NCI-H1105 treated with DMSO at 0.1 percent for 48 hours (cell line): ENCODE data around the gene FOSB.

ENCODE experiments used
- DNase-seq: peaks from one replicate; lab custom pipeline; 2025; lab: John Stamatoyannopoulos, UW

Gene FOSB

GRCh38 chr19:45485305-45486077 lies 17.7 kb downstream of the FOSB start:
- DNase-seq, result peak; percentile 95

DNA sequence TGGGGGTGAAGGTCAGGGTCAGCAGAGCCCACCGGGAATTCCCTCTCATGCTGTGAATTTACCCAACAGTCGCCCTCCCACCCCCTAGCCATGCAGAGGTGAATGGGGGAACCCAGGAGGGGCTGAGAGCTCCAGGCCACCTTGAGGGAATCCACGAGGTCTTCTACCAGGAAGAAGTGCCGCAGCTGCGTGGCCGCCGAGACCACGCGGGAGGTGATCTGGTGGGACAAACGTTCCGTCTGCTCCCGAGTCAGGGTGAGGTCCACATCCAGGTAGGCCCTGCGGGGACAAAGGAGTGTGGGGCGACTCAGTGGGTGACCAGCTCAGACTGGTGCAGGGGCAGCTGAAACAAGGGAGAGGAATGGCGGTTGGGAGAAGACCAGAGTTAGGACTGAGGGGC lies 20.9 kb downstream of the FOSB start:
- DNase-seq, result no peak

DNA sequence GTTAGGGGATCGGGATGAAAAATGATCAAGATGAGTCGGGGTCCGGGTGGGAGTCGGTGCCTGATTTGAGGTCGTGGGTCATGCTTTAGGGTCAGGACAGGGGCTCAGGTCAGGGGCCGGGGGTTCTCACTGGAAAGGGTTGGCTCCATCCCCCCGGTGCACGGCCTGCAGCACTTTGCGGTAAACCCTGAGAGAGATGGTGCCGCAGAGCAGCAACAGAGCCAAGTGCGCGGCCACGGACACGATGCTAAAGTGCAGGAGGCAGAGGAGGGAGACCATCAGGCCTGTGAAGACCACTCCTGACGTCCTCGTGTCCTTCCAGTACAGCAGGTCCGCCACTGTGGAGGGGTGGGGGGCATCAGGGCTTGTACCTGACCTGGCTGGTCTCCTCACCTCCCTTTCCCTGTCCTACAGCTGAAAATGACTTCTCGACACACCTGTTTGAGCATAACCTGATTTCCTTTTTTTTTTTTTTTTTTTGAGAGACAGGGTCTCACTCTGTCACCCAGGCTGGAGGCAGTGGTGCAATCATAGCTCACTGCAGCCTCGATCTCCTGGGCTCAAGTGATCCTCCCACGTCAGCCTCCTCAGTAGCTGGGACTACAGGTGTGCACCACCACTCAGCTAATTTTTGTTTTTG lies 21.5 kb downstream of the FOSB start:
- DNase-seq, result no peak

DNA sequence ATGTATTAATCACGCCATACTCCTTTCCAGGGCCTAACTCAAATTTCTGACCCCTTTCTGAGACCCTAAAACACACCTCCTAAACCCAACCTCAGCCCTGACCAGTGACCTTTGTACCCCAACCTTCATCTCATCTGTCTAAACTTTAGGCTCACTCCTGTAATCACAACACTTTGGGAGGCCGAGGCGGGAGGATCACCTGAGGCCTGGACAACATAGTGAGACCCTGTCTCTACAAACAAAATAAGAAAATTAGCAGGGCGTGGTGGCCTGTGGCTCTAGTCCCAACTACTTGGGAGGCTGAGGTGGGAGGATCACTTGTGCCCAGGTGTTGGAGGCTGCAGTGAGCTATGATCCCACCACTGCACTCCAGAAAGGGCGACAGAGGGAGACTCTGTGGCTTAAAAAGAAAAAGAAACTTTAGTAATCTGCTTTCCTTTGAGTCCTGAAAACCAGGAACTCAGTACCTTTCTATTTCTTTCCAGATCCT lies 24.4 kb downstream of the FOSB start:
- DNase-seq, result no peak

GRCh38 chr19:45492627-45493470 lies 25.1 kb downstream of the FOSB start:
- DNase-seq, result no peak

- no peak for DNase-seq
Measured at GRCh38 chr19:45494261-45494916, 26.6 kb downstream of the FOSB start.

DNA sequence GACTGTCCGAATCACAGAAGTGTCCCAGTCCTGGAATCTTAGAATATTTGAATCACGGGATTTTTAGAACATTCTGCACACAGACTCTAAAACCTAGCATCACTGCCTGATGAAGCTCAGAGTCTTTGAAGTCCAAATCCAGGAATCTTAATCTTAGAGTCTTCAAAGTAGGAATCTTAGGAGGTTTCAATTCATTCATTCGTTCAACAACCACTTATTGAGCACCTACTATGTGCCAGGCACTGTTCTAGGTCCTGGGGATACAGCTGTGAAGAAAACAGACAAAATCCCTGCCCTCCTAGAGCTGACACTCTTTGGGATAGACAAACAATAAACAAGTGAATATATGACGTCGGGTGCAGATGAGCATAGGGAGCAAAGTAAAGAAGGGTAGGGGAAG lies 27.4 kb downstream of the FOSB start:
- no peak for DNase-seq

DNA sequence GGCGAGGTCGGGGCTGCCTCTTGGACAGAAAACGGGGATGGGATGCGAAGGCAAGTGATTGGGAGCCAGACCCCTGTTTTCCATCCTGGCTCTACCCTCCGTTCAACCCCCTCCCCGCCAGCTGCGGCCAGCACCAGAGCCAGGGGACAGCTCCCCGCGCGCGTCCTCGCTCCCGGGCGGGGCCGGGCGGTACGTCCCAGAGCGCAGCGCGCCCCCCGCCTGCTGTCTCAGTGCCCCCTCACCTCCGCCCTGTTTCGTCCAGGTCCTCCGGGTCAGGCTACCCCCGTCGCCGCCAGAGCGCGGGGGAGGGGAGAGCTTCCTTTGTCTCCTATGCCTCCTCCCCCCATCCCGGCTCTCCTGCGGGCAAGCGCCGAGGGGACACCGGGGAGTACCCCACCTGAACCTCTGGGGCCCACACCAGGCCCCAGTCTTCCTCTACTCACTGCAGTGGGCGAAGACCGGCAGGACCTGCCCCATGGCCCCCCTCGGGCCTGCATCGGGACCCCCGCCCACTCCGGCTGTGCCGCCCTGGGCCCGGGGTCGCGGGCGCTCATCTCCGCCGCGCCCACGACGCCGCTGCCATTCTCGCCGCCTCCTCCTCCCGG lies 28.7 kb downstream of the FOSB start:
- DNase-seq, result peak; percentile 31

GRCh38 chr19:45497791-45498190 lies 30.0 kb downstream of the FOSB start:
- DNase-seq, result no peak

- DNase-seq, result peak; percentile 13
Measured at GRCh38 chr19:45498411-45499195, 30.8 kb downstream of the FOSB start, which contains the start of gene PPM1N. Gene PPM1N (plus strand): TSS chr19:45498443. CDS start chr19:45498473, 30 bp downstream.

DNA sequence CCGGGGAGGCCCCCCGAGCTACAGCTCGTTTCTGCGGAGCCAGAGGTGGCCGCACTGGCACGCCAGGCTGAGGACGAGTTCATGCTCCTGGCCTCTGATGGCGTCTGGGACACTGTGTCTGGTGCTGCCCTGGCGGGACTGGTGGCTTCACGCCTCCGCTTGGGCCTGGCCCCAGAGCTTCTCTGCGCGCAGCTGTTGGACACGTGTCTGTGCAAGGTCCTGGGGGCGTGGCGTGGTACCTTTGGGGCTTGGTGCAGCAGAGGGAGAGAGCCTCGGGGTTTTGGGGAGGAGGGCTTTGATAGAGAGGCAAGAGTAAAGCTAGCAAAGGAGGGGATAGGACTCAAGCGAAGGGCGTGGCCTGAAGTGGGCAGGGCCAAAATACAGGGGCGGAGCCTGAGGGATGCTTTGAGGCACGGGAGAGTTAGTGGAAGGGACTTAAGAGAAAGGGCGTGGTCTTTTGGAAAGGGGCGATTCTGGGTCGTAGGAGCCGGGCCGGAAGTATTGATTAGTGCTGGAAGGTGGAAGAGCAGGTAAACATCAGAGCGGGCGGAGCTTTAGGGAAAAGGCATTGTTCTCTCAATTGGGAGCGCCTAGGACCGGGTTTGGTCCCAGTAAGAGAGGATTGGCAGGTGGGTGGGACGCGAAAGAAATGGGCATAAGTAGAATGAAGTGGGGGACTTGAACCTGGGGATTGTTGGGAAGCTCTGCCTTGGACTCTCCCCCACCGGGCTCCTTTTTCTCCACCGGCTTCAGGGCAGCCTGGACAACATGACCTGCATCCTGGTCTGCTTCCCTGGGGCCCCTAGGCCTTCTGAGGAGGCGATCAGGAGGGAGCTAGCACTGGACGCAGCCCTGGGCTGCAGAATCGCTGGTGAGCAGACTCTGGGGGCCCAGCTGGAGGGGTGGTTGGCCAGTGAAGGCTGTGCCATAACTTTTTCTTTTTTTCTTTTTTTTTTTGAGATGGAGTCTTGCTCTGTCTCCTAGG lies 31.7 kb downstream of the FOSB start:
- DNase-seq, result no peak

DNA sequence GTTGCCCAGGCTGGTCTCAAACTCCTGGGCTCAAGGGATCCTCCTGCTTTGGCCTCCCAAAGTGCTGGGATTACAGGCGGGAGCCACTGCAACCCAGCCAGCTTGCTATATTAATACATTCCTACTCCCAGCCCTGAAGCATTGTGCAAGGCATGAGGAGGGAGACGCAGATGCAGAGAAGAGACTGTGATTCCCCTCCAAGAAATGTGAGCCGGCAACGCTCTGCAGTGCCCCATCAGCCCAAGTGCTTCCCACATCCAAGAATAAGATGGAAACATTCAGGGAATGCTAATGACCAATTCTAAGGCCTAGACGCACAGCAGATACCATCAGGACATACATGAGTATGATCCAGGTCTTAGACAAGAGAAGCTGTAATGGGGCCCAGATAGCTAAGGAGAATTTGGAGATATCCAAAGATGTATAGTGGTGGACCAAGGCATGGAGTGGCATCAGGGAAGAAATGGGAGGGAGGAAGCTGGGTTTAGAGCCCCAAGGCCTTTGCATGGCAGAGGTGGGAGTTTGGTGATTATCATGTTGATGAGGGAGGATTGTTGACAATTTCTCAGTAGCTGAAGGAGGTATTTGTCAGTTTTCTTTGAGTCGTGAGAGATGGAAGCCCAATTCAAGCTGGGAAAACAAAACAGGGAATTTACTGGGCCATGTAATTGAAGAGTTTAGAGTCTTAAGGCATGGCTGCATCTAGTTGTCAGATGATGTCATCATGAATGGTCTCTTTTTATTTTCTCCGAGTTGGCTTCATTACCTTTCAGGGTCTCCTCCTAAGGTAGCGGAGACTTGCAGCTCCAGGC lies 33.3 kb downstream of the FOSB start:
- no peak for DNase-seq

- no peak for DNase-seq
Measured at GRCh38 chr19:45501730-45502014, 33.9 kb downstream of the FOSB start.

DNA sequence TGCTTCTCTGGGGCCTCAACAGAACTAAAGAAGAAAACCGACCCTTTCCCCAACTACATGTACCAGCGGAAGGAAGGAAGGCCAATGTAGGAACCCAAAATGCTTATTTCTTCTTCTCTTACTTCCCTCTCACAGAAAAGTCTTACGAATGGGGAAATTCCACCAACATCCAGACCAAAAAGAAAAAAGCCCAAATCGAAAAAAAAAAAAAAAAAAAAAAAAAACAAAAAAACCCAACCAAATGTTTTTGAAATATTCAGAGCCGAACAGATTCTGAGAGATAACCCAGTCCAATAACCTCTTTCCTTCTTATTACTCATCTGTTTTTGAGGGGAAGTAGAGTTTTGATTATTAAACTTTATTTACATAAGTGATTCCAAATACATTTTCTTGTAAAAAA lies 34.3 kb downstream of the FOSB start:
- no peak for DNase-seq

GRCh38 chr19:45503909-45504308 lies 36.1 kb downstream of the FOSB start:
- DNase-seq, result no peak

GRCh38 chr19:45505151-45505995 lies 37.6 kb downstream of the FOSB start:
- no peak for DNase-seq

DNA sequence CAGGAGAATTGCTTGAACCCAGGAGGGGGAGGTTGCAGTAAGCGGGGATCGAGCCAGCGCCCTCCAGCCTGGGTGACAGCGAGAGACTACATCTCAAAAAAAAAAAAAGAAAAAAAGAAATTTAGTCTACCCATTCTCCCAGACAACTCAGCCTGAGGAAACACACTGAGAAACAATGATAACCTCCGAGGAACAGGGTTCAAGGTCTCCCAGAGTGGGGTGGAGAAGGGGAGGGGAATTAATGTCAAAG lies 38.1 kb downstream of the FOSB start:
- DNase-seq, result no peak

DNA sequence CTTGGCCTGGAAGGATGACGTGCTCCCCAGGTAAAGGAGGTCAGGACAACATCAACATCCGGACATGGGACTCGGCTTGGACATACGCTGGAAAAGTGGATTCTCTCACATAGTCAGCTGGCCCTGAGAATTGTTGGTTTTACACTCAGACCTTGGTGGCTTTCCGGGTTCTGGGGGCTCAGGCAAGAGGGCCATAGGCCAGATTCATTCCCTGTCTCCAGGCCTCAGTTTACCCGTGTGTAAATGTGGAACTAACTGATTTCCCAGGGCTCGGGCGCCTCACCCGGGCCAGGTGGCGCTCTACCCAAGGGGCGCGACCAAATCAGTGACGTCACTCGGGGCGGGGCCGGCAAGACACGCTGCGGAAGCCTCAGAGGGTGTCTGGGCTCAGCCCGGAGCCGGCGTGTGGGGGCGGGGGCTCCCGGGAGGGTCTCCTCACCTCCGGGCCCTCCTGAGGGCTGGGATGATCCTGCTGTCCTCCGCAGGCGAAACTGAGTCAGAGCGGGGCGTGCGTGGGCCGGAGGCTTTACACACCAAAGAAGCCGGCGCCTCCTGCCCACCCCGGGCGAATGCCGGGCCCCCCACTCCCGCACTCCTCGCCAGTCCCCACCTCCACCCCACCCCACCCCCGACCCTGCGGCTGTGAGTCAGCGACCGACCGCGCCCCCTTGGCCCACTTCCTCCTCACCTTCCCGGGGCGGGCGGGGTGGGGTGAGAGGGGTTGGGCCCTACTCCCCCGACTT lies 38.6 kb downstream of the FOSB start:
- DNase-seq, result peak; percentile 78
